GM23338 (cell line): ENCODE measurements around the gene TEX26. TPM values are rescaled to one million over a fixed set of nuclear protein-coding genes. Genes with fewer than 3 reads are reported as not detected.
A peak's percentile ranks its signal among the peaks of the same experiment; 100 is the strongest.

ENCODE experiments used
- ATAC-seq: fragments of 200-7000 bp; cut with Tn5 transposase; 3 replicates; pipeline ENCODE4 v1.9.1; 2020
- DNase-seq: peaks from one replicate; pipeline ENCODE4 v3.0.0-alpha.2; 2015; ENCODE audit warnings: low spot score
- H2AFZ ChIP-seq: fragments of 200-600 bp; sonication (generic); 2 replicates; pipeline ENCODE4 v1.8.0; 2016; ENCODE audit warnings: antibody characterized with exemption, mild to moderate bottlenecking, moderate library complexity
- H3F3A ChIP-seq: fragments of 200-600 bp; sonication (generic); replicated peaks from 2 replicates; pipeline ENCODE4 v1.8.0; 2017; ENCODE audit warnings: antibody characterized with exemption, mixed run types, low read depth
- H3K27ac ChIP-seq: fragments of 200-600 bp; sonication (generic); 2 replicates; pipeline ENCODE4 v1.6.1; 2016; ENCODE audit warnings: low read depth
- H3K27me3 ChIP-seq: fragments of 200-600 bp; sonication (generic); 2 replicates; pipeline ENCODE4 v1.8.0; 2016; ENCODE audit warnings: mild to moderate bottlenecking, mixed run types, moderate library complexity; ENCODE audit not compliant: insufficient read depth
- H3K36me3 ChIP-seq: fragments of 200-600 bp; sonication (generic); 2 replicates; pipeline ENCODE4 v1.8.0; 2016; ENCODE audit warnings: mild to moderate bottlenecking; ENCODE audit not compliant: insufficient read depth
- H3K4me1 ChIP-seq: fragments of 200-600 bp; sonication (generic); 2 replicates; pipeline ENCODE4 v1.8.0; 2016; ENCODE audit warnings: mild to moderate bottlenecking, moderate library complexity; ENCODE audit not compliant: insufficient read depth
- H3K4me2 ChIP-seq: fragments of 200-600 bp; sonication (generic); 2 replicates; pipeline ENCODE4 v1.7.1; 2017; ENCODE audit warnings: mixed run types
- H3K4me3 ChIP-seq: fragments of 200-600 bp; sonication (generic); 2 replicates; pipeline ENCODE4 v1.6.1; 2016; ENCODE audit warnings: mixed run types
- H3K79me2 ChIP-seq: fragments of 200-600 bp; sonication (generic); replicated peaks from 2 replicates; pipeline ENCODE4 v1.8.0; 2017; ENCODE audit warnings: mild to moderate bottlenecking; ENCODE audit not compliant: insufficient read depth
- H3K9me2 ChIP-seq: fragments of 200-600 bp; sonication (generic); 2 replicates; pipeline ENCODE4 v1.8.0; 2017; ENCODE audit not compliant: insufficient read depth
- H4K20me1 ChIP-seq: fragments of 200-600 bp; sonication (generic); replicated peaks from 2 replicates; pipeline ENCODE4 v1.8.0; 2017; ENCODE audit warnings: mild to moderate bottlenecking; ENCODE audit not compliant: insufficient read depth
- H3K27ac Mint-ChIP-seq: 2 replicates; pipeline ENCODE4 v1.8.0; 2020; ENCODE audit warnings: inconsistent platforms, mild to moderate bottlenecking, moderate library complexity, mixed read lengths
- H3K27me3 Mint-ChIP-seq: 3 replicates; pipeline ENCODE4 v1.8.0; 2022; ENCODE audit warnings: low read depth, mild to moderate bottlenecking, moderate library complexity, mixed read lengths, inconsistent platforms; ENCODE audit not compliant: insufficient read depth, poor library complexity
- H3K36me3 Mint-ChIP-seq: 3 replicates; pipeline ENCODE4 v1.8.0; 2021; ENCODE audit warnings: low read depth, mild to moderate bottlenecking, inconsistent platforms, moderate library complexity, mixed read lengths
- H3K4me1 Mint-ChIP-seq: 3 replicates; pipeline ENCODE4 v1.8.0; 2020; ENCODE audit warnings: mild to moderate bottlenecking, inconsistent platforms, mixed read lengths
- H3K4me3 Mint-ChIP-seq: 3 replicates; pipeline ENCODE4 v1.8.0; 2021; ENCODE audit warnings: moderate library complexity, mild to moderate bottlenecking, inconsistent platforms, mixed read lengths
- H3K9me3 Mint-ChIP-seq: 3 replicates; pipeline ENCODE4 v1.8.0; 2020; ENCODE audit warnings: moderate library complexity, mild to moderate bottlenecking, inconsistent platforms, mixed read lengths
- CREB1 ChIP-seq: fragments of 250-450 bp; sonication (Bioruptor Pico); IDR thresholded peaks from 2 replicates; pipeline ENCODE4 v1.5.0; 2020; ENCODE audit warnings: low read depth, mild to moderate bottlenecking, moderate library complexity
- CTCF ChIP-seq, 2 experiments: fragments of 200-600 bp in 1 of 2; sonication (generic) in 1 of 2; conservative IDR thresholded peaks; 2 replicates each; pipeline versions ENCODE4 v1.5.1 to v1.6.1; 2016 to 2017; ENCODE audit warnings: antibody characterized with exemption in 2 of 2, low read depth in 2 of 2, mild to moderate bottlenecking in 2 of 2, moderate library complexity in 1 of 2
- ETS1 ChIP-seq: IDR thresholded peaks from 2 replicates; pipeline ENCODE4 v1.6.1; 2016; ENCODE audit warnings: antibody characterized with exemption
- EZH2 ChIP-seq: fragments of 200-600 bp; sonication (generic); IDR thresholded peaks from one replicate; pipeline ENCODE4 v1.8.0; 2017; ENCODE audit warnings: antibody characterized with exemption, mild to moderate bottlenecking, low read depth; ENCODE audit not compliant: unreplicated experiment
- EZH2phosphoT487 ChIP-seq: fragments of 200-600 bp; sonication (generic); IDR thresholded peaks from one replicate; pipeline ENCODE4 v1.8.1; 2018; ENCODE audit warnings: antibody characterized with exemption; ENCODE audit not compliant: unreplicated experiment
- POLR2AphosphoS5 ChIP-seq: IDR thresholded peaks from 2 replicates; pipeline ENCODE4 v1.6.1; 2016; ENCODE audit warnings: antibody characterized with exemption, low read depth
- REST ChIP-seq: IDR thresholded peaks from one replicate; pipeline ENCODE4 v1.6.1; 2018; ENCODE audit warnings: antibody characterized with exemption; ENCODE audit not compliant: unreplicated experiment
- STAT1 ChIP-seq: IDR thresholded peaks from one replicate; pipeline ENCODE4 v1.6.1; 2016; ENCODE audit warnings: antibody characterized with exemption; ENCODE audit not compliant: unreplicated experiment
- ZNF114 ChIP-seq: fragments of 250-450 bp; sonication (Bioruptor Pico); IDR thresholded peaks from 2 replicates; pipeline ENCODE4 v1.5.0; 2020; ENCODE audit warnings: mild to moderate bottlenecking, moderate library complexity
- ZNF462 ChIP-seq: fragments of 250-450 bp; sonication (Bioruptor Pico); IDR thresholded peaks from 2 replicates; pipeline ENCODE4 v1.5.0; 2020; ENCODE audit warnings: mild to moderate bottlenecking, moderate library complexity
- polyA plus RNA-seq: library from polyadenylated mRNA; unstranded; fragments of >200 nt; fragmentation: Nextera tagmentation; extraction: Ambion mirVana; gene quantifications from 2 replicates; pipeline ENCODE4 v1.2.1, GENCODE V29; 2016
- total RNA-seq: library from RNA; depleted of rRNA; stranded (reverse); fragments of >200 nt; shearing (Covaris generic); gene quantifications from 2 replicates; pipeline ENCODE4 v1.2.3, GENCODE V29; 2014

The TEX26 gene
- total and polyA plus RNA-seq, 2 experiments from 2014 or later: not detected

GRCh38 chr13:30907121-30907861 lies 25.2 kb upstream of the TEX26 start:
- Histone ChIP-seq H3K27me3 (peaks cover 50% of the 10 kb centered on the region), H3F3A (no peaks in the 10 kb centered on the region), H4K20me1 (no peaks in the 10 kb centered on the region), H3K4me2 (peak overlapping the region; percentile 83), H3K4me3 (peak overlapping the region; percentile 64), H2AFZ (peak overlapping the region; percentile 84), H3K27ac (no peak overlapping the region), H3K9me2 (0 out of 2 replicates have a peak, but pooled peaks cover 7% of the 10 kb centered on the region), H3K79me2 (no peaks in the 10 kb centered on the region), H3K36me3 (no peaks in the 10 kb centered on the region), H3K4me1 (no peaks in the 10 kb centered on the region)
- Mint-ChIP-seq H3K9me3 (no peaks in the 10 kb centered on the region), H3K36me3 (no peaks in the 10 kb centered on the region), H3K27ac (no peak overlapping the region), H3K4me1 (peaks cover 7% of the 10 kb centered on the region), H3K27me3 (peaks cover 30% of the 10 kb centered on the region), H3K4me3 (peak overlapping the region; percentile 54)
- TF ChIP-seq EZH2: no peak
- TF ChIP-seq ZNF462 (CRISPR knock-in tag): no peak
- TF ChIP-seq ETS1: no peak
- no peak for TF ChIP-seq CTCF (conservative IDR thresholded peaks at IDR 0.05; ENCODE audit: low read depth in 2 of 2)
- TF ChIP-seq REST: no peak
- no peak for TF ChIP-seq CREB1
- no peak for TF ChIP-seq POLR2AphosphoS5
- no peak for TF ChIP-seq EZH2phosphoT487
- TF ChIP-seq STAT1: no peak
- TF ChIP-seq ZNF114 (CRISPR knock-in tag): no peak
- DNase-seq (no peak), ATAC-seq (peak; percentile 10)
